IMR-90 (cell line): Measurements from ENCODE around the gene CTBP1. TPM values are rescaled to one million over a fixed set of nuclear protein-coding genes. Genes with fewer than 3 reads are reported as not detected.

ENCODE experiments used
- ATAC-seq: fragments of 200-7000 bp; cut with Tn5 transposase; 2 replicates; pipeline ENCODE4 v1.9.1; 2020; ENCODE audit warnings: low read depth, mild to moderate bottlenecking, moderate library complexity
- BruUV-seq: library from RNA; stranded (reverse); fragments of 400-500 nt; replicated peaks from 2 replicates; lab custom pipeline; 2021; lab: Mats Ljungman, UMichigan
- CTCF ChIA-PET: fragments of 300-600 bp; formaldehyde crosslinking; extraction: SDS; loops from one replicate; lab custom pipeline; 2021; ENCODE audit warnings: antibody characterized with exemption; lab: Yijun Ruan, JAX
- POLR2A ChIA-PET: fragments of 300-600 bp; sonication (Branson Sonifier 250); formaldehyde crosslinking; loops from one replicate; lab custom pipeline; 2022; ENCODE audit warnings: antibody characterized with exemption; ENCODE audit not compliant: unreplicated experiment; lab: Charles Lee
- DNase-seq: peaks from one replicate; pipeline ENCODE4 v3.0.0; 2013
- H2AFZ ChIP-seq: replicated peaks from 2 replicates; pipeline ENCODE3; 2013; ENCODE audit warnings: low read length, mild to moderate bottlenecking; ENCODE audit not compliant: poor library complexity
- H2AK5ac ChIP-seq: 2 replicates; pipeline ENCODE4 v1.6.1; 2013; ENCODE audit warnings: low read depth, low read length, inconsistent platforms
- H2AK9ac ChIP-seq: replicated peaks from 2 replicates; pipeline ENCODE3; 2013; ENCODE audit warnings: mild to moderate bottlenecking, low read depth, low read length, moderate library complexity; ENCODE audit not compliant: poor library complexity
- H2BK120ac ChIP-seq: 2 replicates; pipeline ENCODE4 v1.6.1; 2013; ENCODE audit warnings: low read depth, low read length, inconsistent platforms
- H2BK15ac ChIP-seq: 3 replicates; pipeline ENCODE4 v1.6.1; 2013; ENCODE audit warnings: low read depth, low read length, inconsistent platforms
- H2BK20ac ChIP-seq: 2 replicates; pipeline ENCODE4 v1.6.1; 2013; ENCODE audit warnings: low read depth, mild to moderate bottlenecking, inconsistent platforms, low read length, moderate library complexity
- H2BK5ac ChIP-seq: 2 replicates; pipeline ENCODE4 v1.6.1; 2013; ENCODE audit warnings: mild to moderate bottlenecking, low read depth, low read length, inconsistent platforms; ENCODE audit not compliant: poor library complexity, severe bottlenecking
- H3K14ac ChIP-seq: replicated peaks from 2 replicates; pipeline ENCODE4 v1.6.1; 2013; ENCODE audit warnings: low read depth, low read length, inconsistent platforms
- H3K18ac ChIP-seq: 2 replicates; pipeline ENCODE4 v1.6.1; 2013; ENCODE audit warnings: low read depth, low read length, control low read depth
- H3K23ac ChIP-seq: 2 replicates; pipeline ENCODE4 v1.6.1; 2013; ENCODE audit warnings: low read depth, low read length, inconsistent platforms
- H3K27ac ChIP-seq: 2 replicates; pipeline ENCODE4 v1.5.1; 2013; ENCODE audit warnings: mild to moderate bottlenecking, control low read depth, low read length; ENCODE audit not compliant: insufficient read depth
- H3K27me3 ChIP-seq: 2 replicates; pipeline ENCODE4 v1.6.1; 2013; ENCODE audit warnings: low read length; ENCODE audit not compliant: control insufficient read depth, insufficient read depth
- H3K36me3 ChIP-seq: 2 replicates; pipeline ENCODE4 v1.6.1; 2013; ENCODE audit warnings: low read length, mixed read lengths; ENCODE audit not compliant: control insufficient read depth, insufficient read depth
- H3K4ac ChIP-seq: 2 replicates; pipeline ENCODE4 v1.6.1; 2013; ENCODE audit warnings: low read depth, low read length, inconsistent platforms
- H3K4me1 ChIP-seq: 2 replicates; pipeline ENCODE4 v1.6.1; 2013; ENCODE audit warnings: low read length, mixed read lengths; ENCODE audit not compliant: control insufficient read depth, insufficient read depth
- H3K4me2 ChIP-seq: 2 replicates; pipeline ENCODE4 v1.6.1; 2013; ENCODE audit warnings: low read depth, mild to moderate bottlenecking, control low read depth, low read length, moderate library complexity
- H3K4me3 ChIP-seq: 2 replicates; pipeline ENCODE4 v1.5.1; 2013; ENCODE audit warnings: low read depth, mild to moderate bottlenecking, control low read depth, low read length, moderate library complexity; ENCODE audit not compliant: insufficient read depth
- H3K56ac ChIP-seq: 2 replicates; pipeline ENCODE4 v1.6.1; 2013; ENCODE audit warnings: low read length, inconsistent platforms; ENCODE audit not compliant: insufficient read depth; ENCODE audit errors: extremely low read depth
- H3K79me1 ChIP-seq, 2 experiments: 2 replicates each; pipeline ENCODE4 v1.6.1; 2013; ENCODE audit warnings: low read length in 2 of 2, inconsistent platforms in 1 of 2, low read depth in 1 of 2
- H3K9ac ChIP-seq: 2 replicates; pipeline ENCODE4 v1.6.1; 2013; ENCODE audit warnings: low read depth, low read length, control low read depth
- H3K9me1 ChIP-seq: 2 replicates; pipeline ENCODE4 v1.6.1; 2013; ENCODE audit warnings: low read length, inconsistent platforms; ENCODE audit not compliant: insufficient read depth
- H3K9me3 ChIP-seq: 2 replicates; pipeline ENCODE4 v1.6.1; 2013; ENCODE audit warnings: low read length; ENCODE audit not compliant: control insufficient read depth, insufficient read depth
- H4K20me1 ChIP-seq: 2 replicates; pipeline ENCODE4 v1.6.1; 2013; ENCODE audit warnings: low read length, inconsistent platforms; ENCODE audit not compliant: insufficient read depth
- H4K5ac ChIP-seq: 2 replicates; pipeline ENCODE4 v1.6.1; 2013; ENCODE audit warnings: mild to moderate bottlenecking, low read depth, low read length, control low read depth
- H4K8ac ChIP-seq, 2 experiments: 2 replicates each; pipeline ENCODE4 v1.6.1; 2013; ENCODE audit warnings: low read depth in 2 of 2, low read length in 2 of 2, control low read depth in 1 of 2, inconsistent platforms in 1 of 2
- H4K91ac ChIP-seq: 2 replicates; pipeline ENCODE4 v1.6.1; 2013; ENCODE audit warnings: low read depth, low read length, inconsistent platforms; ENCODE audit not compliant: insufficient read depth
- BHLHE40 ChIP-seq: fragments of 150-350 bp; IDR thresholded peaks from 2 replicates; pipeline ENCODE4 v1.6.1; 2016; ENCODE audit warnings: mild to moderate bottlenecking, low read depth, low read length
- CEBPB ChIP-seq: IDR thresholded peaks from 2 replicates; pipeline ENCODE4 v1.6.1; 2012; ENCODE audit warnings: low read depth, low read length, improper control_type of control experiment
- FOS ChIP-seq: fragments of 150-350 bp; IDR thresholded peaks from 2 replicates; pipeline ENCODE4 v1.6.1; 2016; ENCODE audit warnings: low read depth, low read length
- MAFK ChIP-seq: IDR thresholded peaks from 2 replicates; pipeline ENCODE4 v1.6.1; 2012; ENCODE audit warnings: low read depth, low read length, improper control_type of control experiment
- MXI1 ChIP-seq: IDR thresholded peaks from 2 replicates; pipeline ENCODE4 v1.6.1; 2012; ENCODE audit warnings: low read depth, mild to moderate bottlenecking, low read length, moderate library complexity, borderline replicate concordance
- NFE2L2 ChIP-seq: fragments of 150-350 bp; IDR thresholded peaks from 2 replicates; pipeline ENCODE4 v1.6.1; 2016; ENCODE audit warnings: low read depth, mild to moderate bottlenecking, low read length
- RAD21 ChIP-seq: IDR thresholded peaks from 2 replicates; pipeline ENCODE4 v1.6.1; 2012; ENCODE audit warnings: low read length, improper control_type of control experiment
- RFX5 ChIP-seq: IDR thresholded peaks from 2 replicates; pipeline ENCODE4 v1.8.0; 2012; ENCODE audit warnings: low read depth, mild to moderate bottlenecking, low read length, moderate library complexity
- SMC3 ChIP-seq: fragments of 150-350 bp; IDR thresholded peaks from 2 replicates; pipeline ENCODE4 v1.6.1; 2016; ENCODE audit warnings: low read depth, mild to moderate bottlenecking, antibody characterized with exemption, low read length, moderate library complexity
- WGBS, 2 experiments: methylation state at CpG; one replicate each; pipeline versions ENCODE4 v1.1.5 to v1.1.7; 2013; ENCODE audit warnings: missing lambda C conversion rate in 2 of 2; ENCODE audit not compliant: insufficient read length in 1 of 2; ENCODE audit errors: extremely low coverage in 2 of 2; 5-methylcytosine and 5-hydroxymethylcytosine counted together
- dilution Hi-C: fragments of 300-500 bp; cut with HindIII; formaldehyde crosslinking; loops from one replicate; pipeline ENCODE4 v1.14.3; 2018; ENCODE audit warnings: low sequenced_read_pairs; ENCODE audit not compliant: unreplicated experiment
- in situ Hi-C: fragments of 300-500 bp; cut with MboI; formaldehyde crosslinking; loops from 3 replicates; pipeline ENCODE4 v1.14.3; 2019; ENCODE audit warnings: low sequenced_read_pairs, inconsistent platforms, mixed read lengths
- intact Hi-C: fragments of 100-400 bp; cut with micrococcal nuclease; formaldehyde crosslinking; loops from 2 replicates; pipeline ENCODE4 v1.10.0; 2022
- polyA plus RNA-seq, 3 experiments: library from polyadenylated mRNA; depleted of rRNA; stranded (reverse); fragments of >200 nt; gene quantifications; 2 replicates each; pipeline ENCODE4 v1.2.3, GENCODE V29; 2012; ENCODE audit warnings: low replicate concordance in 1 of 3
- total RNA-seq: library from RNA; depleted of rRNA; stranded (reverse); fragments of >200 nt; gene quantifications from 2 replicates; pipeline ENCODE4 v1.2.3, GENCODE V29; 2012
- TF ChIP-seq, protein P1 (sequence below): conservative IDR thresholded peaks from 2 replicates; pipeline ENCODE4 v1.5.1; 2012; ENCODE audit warnings: mild to moderate bottlenecking, low read depth, low read length, improper control_type of control experiment
- TF ChIP-seq, protein P2 (sequence below): fragments of 150-350 bp; IDR thresholded peaks from 2 replicates; pipeline ENCODE4 v1.6.1; 2016; ENCODE audit warnings: low read depth, mild to moderate bottlenecking, low read length, moderate library complexity, borderline replicate concordance

The CTBP1 gene
- total and polyA plus RNA-seq, 2 of the 4 experiments (the other 2 are of a cell fraction), result 147 to 212 TPM

DNA sequence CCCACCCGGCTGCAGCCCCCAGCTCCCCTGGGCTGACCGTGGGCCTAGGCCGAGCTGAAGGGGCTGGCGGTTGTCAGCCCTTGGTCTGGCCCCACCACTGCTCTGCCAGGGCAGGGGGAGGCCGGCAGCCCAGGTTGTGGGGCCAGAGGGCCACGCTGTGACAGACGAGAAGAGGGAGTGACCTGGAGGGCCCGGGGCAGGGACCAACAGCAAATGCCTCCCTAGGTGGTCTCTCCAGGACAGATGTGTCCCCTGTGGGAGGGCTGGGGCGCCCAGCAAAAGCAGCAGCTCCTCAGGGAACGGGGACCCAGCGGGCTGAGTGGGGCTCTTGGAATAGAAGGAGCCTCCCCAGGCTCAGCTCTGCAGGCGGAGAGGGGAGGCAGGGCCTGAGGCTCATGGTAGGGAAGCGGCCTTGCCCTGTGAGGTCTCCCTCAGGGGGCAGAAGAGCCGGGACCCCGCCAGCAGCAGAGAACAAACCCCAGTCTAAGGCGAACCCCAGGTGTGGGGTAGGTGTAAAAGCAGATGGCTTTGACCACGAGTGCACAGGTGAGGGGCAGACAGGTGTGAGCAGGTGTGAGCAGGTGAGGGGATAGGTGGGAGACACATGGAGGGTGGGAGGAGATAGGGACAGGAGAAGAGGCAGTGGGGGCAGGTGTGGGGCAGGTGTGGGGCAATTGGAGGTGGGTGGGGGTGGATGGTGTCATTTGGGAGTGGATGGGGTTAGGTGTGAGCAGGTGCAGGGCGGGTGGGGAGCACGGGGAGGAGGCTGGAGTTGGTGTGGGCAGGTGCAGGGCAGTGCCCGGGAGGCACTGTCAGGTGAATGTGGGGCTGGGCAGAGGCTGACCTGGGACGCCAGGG, 42.4 kb downstream of the CTBP1 start:
- H4K5ac ChIP-seq, result no peak overlapping the region
- H2AK5ac ChIP-seq, result peak overlapping the region; percentile 81
- H2BK5ac ChIP-seq, result no peak overlapping the region
- no peaks in the 10 kb centered on the region for H3K27me3 ChIP-seq
- H2BK120ac ChIP-seq, result no peak overlapping the region
- H3K18ac ChIP-seq, result no peak overlapping the region
- no peak overlapping the region for H2BK15ac ChIP-seq
- H3K4me3 ChIP-seq, result no peak overlapping the region
- ATAC-seq, result no peak
- no peak overlapping the region for H3K9ac ChIP-seq
- H3K9me3 ChIP-seq, result no peaks in the 10 kb centered on the region
- no peak for DNase-seq
- dilution Hi-C loops (no loop called here), intact Hi-C loops (no loop called here), in situ Hi-C loops (no loop called here)
- H3K23ac ChIP-seq, result no peak overlapping the region
- H2AK9ac ChIP-seq, result peak overlapping the region; percentile 52
- H3K79me1 ChIP-seq, result peaks cover 0 to 40% of the 10 kb centered on the region in 2 experiments; a peak in 3 of 4 replicates
- H3K36me3 ChIP-seq, result peaks cover 12% of the 10 kb centered on the region; the same call in 1 of the 2 replicates
- no peak overlapping the region for H2AFZ ChIP-seq
- no peak overlapping the region for H3K27ac ChIP-seq
- BruUV-seq, result no TSS peak
- H3K14ac ChIP-seq, result no peak overlapping the region
- TF ChIP-seq, protein P1, sequence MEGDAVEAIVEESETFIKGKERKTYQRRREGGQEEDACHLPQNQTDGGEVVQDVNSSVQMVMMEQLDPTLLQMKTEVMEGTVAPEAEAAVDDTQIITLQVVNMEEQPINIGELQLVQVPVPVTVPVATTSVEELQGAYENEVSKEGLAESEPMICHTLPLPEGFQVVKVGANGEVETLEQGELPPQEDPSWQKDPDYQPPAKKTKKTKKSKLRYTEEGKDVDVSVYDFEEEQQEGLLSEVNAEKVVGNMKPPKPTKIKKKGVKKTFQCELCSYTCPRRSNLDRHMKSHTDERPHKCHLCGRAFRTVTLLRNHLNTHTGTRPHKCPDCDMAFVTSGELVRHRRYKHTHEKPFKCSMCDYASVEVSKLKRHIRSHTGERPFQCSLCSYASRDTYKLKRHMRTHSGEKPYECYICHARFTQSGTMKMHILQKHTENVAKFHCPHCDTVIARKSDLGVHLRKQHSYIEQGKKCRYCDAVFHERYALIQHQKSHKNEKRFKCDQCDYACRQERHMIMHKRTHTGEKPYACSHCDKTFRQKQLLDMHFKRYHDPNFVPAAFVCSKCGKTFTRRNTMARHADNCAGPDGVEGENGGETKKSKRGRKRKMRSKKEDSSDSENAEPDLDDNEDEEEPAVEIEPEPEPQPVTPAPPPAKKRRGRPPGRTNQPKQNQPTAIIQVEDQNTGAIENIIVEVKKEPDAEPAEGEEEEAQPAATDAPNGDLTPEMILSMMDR, result no peak
- TF ChIP-seq, protein P2, sequence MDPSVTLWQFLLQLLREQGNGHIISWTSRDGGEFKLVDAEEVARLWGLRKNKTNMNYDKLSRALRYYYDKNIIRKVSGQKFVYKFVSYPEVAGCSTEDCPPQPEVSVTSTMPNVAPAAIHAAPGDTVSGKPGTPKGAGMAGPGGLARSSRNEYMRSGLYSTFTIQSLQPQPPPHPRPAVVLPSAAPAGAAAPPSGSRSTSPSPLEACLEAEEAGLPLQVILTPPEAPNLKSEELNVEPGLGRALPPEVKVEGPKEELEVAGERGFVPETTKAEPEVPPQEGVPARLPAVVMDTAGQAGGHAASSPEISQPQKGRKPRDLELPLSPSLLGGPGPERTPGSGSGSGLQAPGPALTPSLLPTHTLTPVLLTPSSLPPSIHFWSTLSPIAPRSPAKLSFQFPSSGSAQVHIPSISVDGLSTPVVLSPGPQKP, result no peak
- TF ChIP-seq RAD21 (no peak), RFX5 (no peak), SMC3 (no peak), BHLHE40 (no peak), CEBPB (no peak), MXI1 (no peak), NFE2L2 (no peak), MAFK (no peak), FOS (no peak)
- WGBS, 2 experiments, result 89% methylated on average over 12 of the region's 21 CpGs; no CpG with 5 or more reads in 1 of the 2 experiments
- no peak overlapping the region for H3K56ac ChIP-seq
- peaks cover 51% of the 10 kb centered on the region for H3K4me1 ChIP-seq
- CTCF ChIA-PET, result no interaction called here
- H4K8ac ChIP-seq, result no peak overlapping the region
- H3K9me1 ChIP-seq, result peaks cover 22% of the 10 kb centered on the region
- H4K91ac ChIP-seq, result no peak overlapping the region
- POLR2A ChIA-PET, result no interaction called here
- H3K4ac ChIP-seq, result no peak overlapping the region; the same call in 1 of the 2 replicates
- no peak overlapping the region for H3K4me2 ChIP-seq
- no peaks in the 10 kb centered on the region for H4K20me1 ChIP-seq
- no peak overlapping the region for H2BK20ac ChIP-seq
